ENCODE measurements around the gene ATP2C2. TPM values are rescaled to one million over a fixed set of nuclear protein-coding genes. Genes with fewer than 3 reads are reported as not detected.
"Not testable (repeated sequence)": the region's sequence is repeated elsewhere in the genome, so short reads cannot be mapped to it uniquely, and the experiment has no call there.

ATP2C2 gene
- total RNA-seq, 1 donor from 2014 or later: not detected

- no peaks in the 10 kb centered on the region for H3K36me3 Mint-ChIP-seq (ENCODE audit: low read depth)
- no peak overlapping the region for H3K27ac Mint-ChIP-seq
- peaks cover 9% of the 10 kb centered on the region for H3K27me3 Mint-ChIP-seq
Observed at GRCh38 chr16:84331998-84332780, 36.1 kb upstream of the ATP2C2 start.

GRCh38 chr16:84332975-84333684, 35.2 kb upstream of the ATP2C2 start:
- peaks cover 3% of the 10 kb centered on the region for H3K9me3 Mint-ChIP-seq
- DNase-seq: no peak
- no peaks in the 10 kb centered on the region for H3K36me3 Mint-ChIP-seq (ENCODE audit: low read depth)

More at GRCh38 chr16:84331998-84332780, 36.1 kb upstream of the ATP2C2 start:
- no peak for DNase-seq
- Mint-ChIP-seq H3K4me1 (no peaks in the 10 kb centered on the region), H3K9me3 (no peaks in the 10 kb centered on the region), H3K4me3 (no peak overlapping the region)
- intact Hi-C loops (cut with micrococcal nuclease): no loop called here

GRCh38 chr16:84334058-84334457, 34.3 kb upstream of the ATP2C2 start:
- Mint-ChIP-seq H3K27ac (no peak overlapping the region), H3K27me3 (peaks cover 7% of the 10 kb centered on the region), H3K36me3 (ENCODE audit: low read depth) (no peaks in the 10 kb centered on the region), H3K9me3 (peaks cover 3% of the 10 kb centered on the region), H3K4me3 (no peak overlapping the region), H3K4me1 (no peaks in the 10 kb centered on the region)
- intact Hi-C loops (cut with micrococcal nuclease): no loop called here
- DNase-seq: no peak

More at GRCh38 chr16:84332975-84333684, 35.2 kb upstream of the ATP2C2 start:
- H3K4me3 Mint-ChIP-seq: no peak overlapping the region
- no peaks in the 10 kb centered on the region for H3K4me1 Mint-ChIP-seq
- no peak overlapping the region for H3K27ac Mint-ChIP-seq
- intact Hi-C loops (cut with micrococcal nuclease): no loop called here
- H3K27me3 Mint-ChIP-seq: peaks cover 7% of the 10 kb centered on the region

GRCh38 chr16:84334482-84334881, 33.9 kb upstream of the ATP2C2 start:
- Mint-ChIP-seq H3K36me3 (ENCODE audit: low read depth) (no peaks in the 10 kb centered on the region), H3K4me3 (no peak overlapping the region), H3K9me3 (peaks cover 3% of the 10 kb centered on the region), H3K27ac (no peak overlapping the region), H3K4me1 (no peaks in the 10 kb centered on the region), H3K27me3 (peaks cover 7% of the 10 kb centered on the region)
- intact Hi-C loops (cut with micrococcal nuclease): no loop called here
- no peak for DNase-seq

GRCh38 chr16:84337236-84337635, 31.1 kb upstream of the ATP2C2 start:
- H3K9me3 Mint-ChIP-seq; H3K4me3 Mint-ChIP-seq; intact Hi-C loops (cut with micrococcal nuclease); DNase-seq; H3K27me3 Mint-ChIP-seq; H3K36me3 Mint-ChIP-seq (ENCODE audit: low read depth); H3K4me1 Mint-ChIP-seq; H3K27ac Mint-ChIP-seq: not testable (repeated sequence)

- H3K4me3 Mint-ChIP-seq: no peak overlapping the region
- peaks cover 3% of the 10 kb centered on the region for H3K9me3 Mint-ChIP-seq
- intact Hi-C loops (cut with micrococcal nuclease): no loop called here
- no peak overlapping the region for H3K27ac Mint-ChIP-seq
- peaks cover 9% of the 10 kb centered on the region for H3K27me3 Mint-ChIP-seq
- H3K4me1 Mint-ChIP-seq: no peaks in the 10 kb centered on the region
- H3K36me3 Mint-ChIP-seq (ENCODE audit: low read depth): no peaks in the 10 kb centered on the region
- DNase-seq: no peak
Observed at GRCh38 chr16:84339311-84339710, 29.0 kb upstream of the ATP2C2 start.

GRCh38 chr16:84339766-84340165, 28.6 kb upstream of the ATP2C2 start:
- H3K36me3 Mint-ChIP-seq (ENCODE audit: low read depth): no peaks in the 10 kb centered on the region

GRCh38 chr16:84340325-84341040, 27.9 kb upstream of the ATP2C2 start:
- no peak overlapping the region for H3K27ac Mint-ChIP-seq

More at GRCh38 chr16:84339766-84340165, 28.6 kb upstream of the ATP2C2 start:
- Mint-ChIP-seq H3K4me3 (no peak overlapping the region), H3K9me3 (peaks cover 3% of the 10 kb centered on the region), H3K27me3 (peaks cover 9% of the 10 kb centered on the region), H3K4me1 (no peaks in the 10 kb centered on the region), H3K27ac (no peak overlapping the region)
- no peak for DNase-seq
- intact Hi-C loops (cut with micrococcal nuclease): no loop called here

GRCh38 chr16:84341528-84342295, 26.6 kb upstream of the ATP2C2 start:
- intact Hi-C loops (cut with micrococcal nuclease): no loop called here
- peaks cover 3% of the 10 kb centered on the region for H3K9me3 Mint-ChIP-seq
- no peak overlapping the region for H3K4me3 Mint-ChIP-seq
- H3K36me3 Mint-ChIP-seq (ENCODE audit: low read depth): no peaks in the 10 kb centered on the region
- peaks cover 2% of the 10 kb centered on the region for H3K27me3 Mint-ChIP-seq
- H3K27ac Mint-ChIP-seq: peak overlapping the region; percentile 10
- DNase-seq: no peak
- H3K4me1 Mint-ChIP-seq: no peaks in the 10 kb centered on the region

More at GRCh38 chr16:84340325-84341040, 27.9 kb upstream of the ATP2C2 start:
- intact Hi-C loops (cut with micrococcal nuclease): no loop called here
- no peaks in the 10 kb centered on the region for H3K4me1 Mint-ChIP-seq
- no peak for DNase-seq
- no peaks in the 10 kb centered on the region for H3K36me3 Mint-ChIP-seq (ENCODE audit: low read depth)
- H3K4me3 Mint-ChIP-seq: no peak overlapping the region
- peaks cover 6% of the 10 kb centered on the region for H3K27me3 Mint-ChIP-seq
- H3K9me3 Mint-ChIP-seq: peaks cover 3% of the 10 kb centered on the region

GRCh38 chr16:84343800-84344199, 24.5 kb upstream of the ATP2C2 start:
- H3K27me3 Mint-ChIP-seq; DNase-seq; intact Hi-C loops (cut with micrococcal nuclease): not testable (repeated sequence)

GRCh38 chr16:84344781-84345180, 23.6 kb upstream of the ATP2C2 start:
- H3K4me3 Mint-ChIP-seq: no peak overlapping the region
- no peaks in the 10 kb centered on the region for H3K4me1 Mint-ChIP-seq
- peaks cover 4% of the 10 kb centered on the region for H3K27me3 Mint-ChIP-seq
- intact Hi-C loops (cut with micrococcal nuclease): no loop called here
- no peak for DNase-seq
- H3K9me3 Mint-ChIP-seq: no peaks in the 10 kb centered on the region
- no peak overlapping the region for H3K27ac Mint-ChIP-seq
- H3K36me3 Mint-ChIP-seq (ENCODE audit: low read depth): no peaks in the 10 kb centered on the region

More at GRCh38 chr16:84343800-84344199, 24.5 kb upstream of the ATP2C2 start:
- H3K27ac Mint-ChIP-seq; H3K36me3 Mint-ChIP-seq (ENCODE audit: low read depth); H3K4me1 Mint-ChIP-seq; H3K4me3 Mint-ChIP-seq; H3K9me3 Mint-ChIP-seq: not testable (repeated sequence)

GRCh38 chr16:84347161-84347560, 21.2 kb upstream of the ATP2C2 start:
- Mint-ChIP-seq H3K27me3 (peaks cover 4% of the 10 kb centered on the region), H3K9me3 (no peaks in the 10 kb centered on the region), H3K4me3 (no peak overlapping the region), H3K36me3 (ENCODE audit: low read depth) (no peaks in the 10 kb centered on the region), H3K27ac (no peak overlapping the region), H3K4me1 (no peaks in the 10 kb centered on the region)
- no peak for DNase-seq
- intact Hi-C loops (cut with micrococcal nuclease): no loop called here

- no peak overlapping the region for H3K27ac Mint-ChIP-seq
- H3K27me3 Mint-ChIP-seq: peaks cover 8% of the 10 kb centered on the region
- no peaks in the 10 kb centered on the region for H3K9me3 Mint-ChIP-seq
- intact Hi-C loops (cut with micrococcal nuclease): no loop called here
- no peaks in the 10 kb centered on the region for H3K4me1 Mint-ChIP-seq
- no peak overlapping the region for H3K4me3 Mint-ChIP-seq
- no peak for DNase-seq
- no peaks in the 10 kb centered on the region for H3K36me3 Mint-ChIP-seq (ENCODE audit: low read depth)
Observed at GRCh38 chr16:84348386-84348888, 19.9 kb upstream of the ATP2C2 start.

Data from activated CD4-positive, alpha-beta T cell treated with anti-CD3 and anti-CD28 coated beads, Interleukin-2, amount 10 ng/mL, durations not matched to agents 24 days and 14 days (primary cell).